ENCODE measurements around the gene PPTC7.
A peak's percentile ranks its signal among the peaks of the same experiment; 100 is the strongest.

The PPTC7 gene

GRCh38 chr12:110536834-110537604 lies 46.1 kb downstream of the PPTC7 start:
- TF ChIP-seq CTCF (IDR thresholded peaks at IDR 0.05; ENCODE audit: poor library complexity, severe bottlenecking), result no peak
- peak overlapping the region; percentile 100 for H3K27ac ChIP-seq (ENCODE audit: poor library complexity, severe bottlenecking)
- no peak for ATAC-seq (ENCODE audit: low read depth)
- no peaks in the 10 kb centered on the region for H3K27me3 ChIP-seq (ENCODE audit: insufficient read depth, poor library complexity, severe bottlenecking)
- H3K9me3 ChIP-seq (ENCODE audit: severe bottlenecking), result no peaks in the 10 kb centered on the region
- no peak for DNase-seq (ENCODE audit: low spot score)
- H3K4me3 ChIP-seq (ENCODE audit: severe bottlenecking), result no peak overlapping the region
- peaks cover 67% of the 10 kb centered on the region for H3K36me3 ChIP-seq (ENCODE audit: low read depth)
- H3K4me1 ChIP-seq (ENCODE audit: insufficient read depth, poor library complexity, severe bottlenecking), result peaks cover 63% of the 10 kb centered on the region

GRCh38 chr12:110534811-110535210 lies 48.3 kb downstream of the PPTC7 start:
- Histone ChIP-seq H3K4me3 (ENCODE audit: severe bottlenecking) (no peak overlapping the region), H3K4me1 (ENCODE audit: insufficient read depth, poor library complexity, severe bottlenecking) (peaks cover 59% of the 10 kb centered on the region), H3K27ac (ENCODE audit: poor library complexity, severe bottlenecking) (no peak overlapping the region), H3K9me3 (ENCODE audit: severe bottlenecking) (no peaks in the 10 kb centered on the region), H3K27me3 (ENCODE audit: insufficient read depth, poor library complexity, severe bottlenecking) (no peaks in the 10 kb centered on the region), H3K36me3 (ENCODE audit: low read depth) (peaks cover 73% of the 10 kb centered on the region)
- TF ChIP-seq CTCF (IDR thresholded peaks at IDR 0.05; ENCODE audit: poor library complexity, severe bottlenecking), result no peak
- ATAC-seq (ENCODE audit: low read depth) (no peak), DNase-seq (ENCODE audit: low spot score) (no peak)

GRCh38 chr12:110533607-110534006 lies 49.5 kb downstream of the PPTC7 start:
- no peak for DNase-seq (ENCODE audit: low spot score)
- Histone ChIP-seq H3K4me1 (ENCODE audit: insufficient read depth, poor library complexity, severe bottlenecking) (peaks cover 47% of the 10 kb centered on the region), H3K27me3 (ENCODE audit: insufficient read depth, poor library complexity, severe bottlenecking) (no peaks in the 10 kb centered on the region), H3K4me3 (ENCODE audit: severe bottlenecking) (no peak overlapping the region), H3K27ac (ENCODE audit: poor library complexity, severe bottlenecking) (peak overlapping the region; percentile 42), H3K36me3 (ENCODE audit: low read depth) (peaks cover 61% of the 10 kb centered on the region), H3K9me3 (ENCODE audit: severe bottlenecking) (no peaks in the 10 kb centered on the region)
- no peak for ATAC-seq (ENCODE audit: low read depth)
- no peak for TF ChIP-seq CTCF (IDR thresholded peaks at IDR 0.05; ENCODE audit: poor library complexity, severe bottlenecking)

- no peak overlapping the region for H3K4me3 ChIP-seq (ENCODE audit: severe bottlenecking)
- TF ChIP-seq CTCF (IDR thresholded peaks at IDR 0.05; ENCODE audit: poor library complexity, severe bottlenecking), result no peak
- peak overlapping the region; percentile 42 for H3K27ac ChIP-seq (ENCODE audit: poor library complexity, severe bottlenecking)
- peaks cover 38% of the 10 kb centered on the region for H3K4me1 ChIP-seq (ENCODE audit: insufficient read depth, poor library complexity, severe bottlenecking)
- no peaks in the 10 kb centered on the region for H3K9me3 ChIP-seq (ENCODE audit: severe bottlenecking)
- H3K27me3 ChIP-seq (ENCODE audit: insufficient read depth, poor library complexity, severe bottlenecking), result no peaks in the 10 kb centered on the region
- no peak for DNase-seq (ENCODE audit: low spot score)
- no peak for ATAC-seq (ENCODE audit: low read depth)
- H3K36me3 ChIP-seq (ENCODE audit: low read depth), result peaks cover 53% of the 10 kb centered on the region
Observed at GRCh38 chr12:110532644-110533043, 50.5 kb downstream of the PPTC7 start.

- no peak for TF ChIP-seq CTCF (IDR thresholded peaks at IDR 0.05; ENCODE audit: poor library complexity, severe bottlenecking)
- DNase-seq (ENCODE audit: low spot score) (no peak), ATAC-seq (ENCODE audit: low read depth) (peak; percentile 55)
- Histone ChIP-seq H3K4me3 (ENCODE audit: severe bottlenecking) (no peak overlapping the region), H3K27me3 (ENCODE audit: insufficient read depth, poor library complexity, severe bottlenecking) (no peaks in the 10 kb centered on the region), H3K36me3 (ENCODE audit: low read depth) (peaks cover 46% of the 10 kb centered on the region), H3K27ac (ENCODE audit: poor library complexity, severe bottlenecking) (peak overlapping the region; percentile 42), H3K4me1 (ENCODE audit: insufficient read depth, poor library complexity, severe bottlenecking) (peaks cover 30% of the 10 kb centered on the region), H3K9me3 (ENCODE audit: severe bottlenecking) (no peaks in the 10 kb centered on the region)
Observed at GRCh38 chr12:110531741-110532333, 51.3 kb downstream of the PPTC7 start.
